Common myeloid progenitor, CD34-positive (primary cell): ENCODE data around the gene DGKB.

Experiments used
- CTCF ChIA-PET: fragments of 350-600 bp; sonication (Branson Sonifier 250); formaldehyde crosslinking; loops from one replicate; lab custom pipeline; 2021; ENCODE audit warnings: antibody characterized with exemption; lab: Charles Lee
- POLR2A ChIA-PET: fragments of 350-600 bp; sonication (Branson Sonifier 250); formaldehyde crosslinking; loops from one replicate; lab custom pipeline; 2021; ENCODE audit warnings: antibody characterized with exemption; lab: Charles Lee
- DNase-seq, 3 donors: peaks; one replicate each; pipeline versions ENCODE4 v3.0.0 to v3.0.0-alpha.2; 2013
- H3K27ac ChIP-seq, 2 experiments: 1 replicate in 1 of 2; 2 replicates in 1 of 2; pipeline ENCODE4 v1.7.0; 2013; ENCODE audit warnings: inconsistent platforms in 2 of 2, low read length in 2 of 2, mild to moderate bottlenecking in 2 of 2, low read depth in 1 of 2, moderate library complexity in 1 of 2; ENCODE audit not compliant: severe bottlenecking in 2 of 2, insufficient read depth in 1 of 2, poor library complexity in 1 of 2
- H3K27me3 ChIP-seq, 5 experiments: replicated peaks in 2 of 5; 1 replicate in 3 of 5; 2 replicates in 2 of 5; pipeline versions ENCODE4 v1.6.1 to v1.7.0; 2013; ENCODE audit warnings: low read length in 4 of 5, mild to moderate bottlenecking in 2 of 5, moderate library complexity in 2 of 5, inconsistent platforms in 1 of 5; ENCODE audit not compliant: insufficient read depth in 5 of 5, control insufficient read depth in 4 of 5
- H3K36me3 ChIP-seq, 4 experiments: 1 replicate in 2 of 4; 2 replicates in 2 of 4; pipeline versions ENCODE4 v1.6.1 to v1.7.0; 2013; ENCODE audit warnings: low read length in 3 of 4, control low read depth in 1 of 4, mild to moderate bottlenecking in 1 of 4; ENCODE audit not compliant: control insufficient read depth in 4 of 4, insufficient read depth in 4 of 4
- H3K4me1 ChIP-seq, 4 experiments: 1 replicate in 3 of 4; 2 replicates in 1 of 4; pipeline versions ENCODE4 v1.6.1 to v1.7.1; 2013; ENCODE audit warnings: low read length in 3 of 4, mild to moderate bottlenecking in 3 of 4, control low read depth in 1 of 4, inconsistent platforms in 1 of 4, moderate library complexity in 1 of 4; ENCODE audit not compliant: control insufficient read depth in 4 of 4, insufficient read depth in 4 of 4; ENCODE audit errors: control extremely low read depth in 1 of 4
- H3K4me3 ChIP-seq, 7 experiments: 1 replicate in 4 of 7; 2 replicates in 3 of 7; pipeline versions ENCODE4 v1.5.1 to v1.7.0; 2013; ENCODE audit warnings: mild to moderate bottlenecking in 7 of 7, low read length in 6 of 7, moderate library complexity in 6 of 7, inconsistent platforms in 2 of 7, low read depth in 2 of 7, control low read depth in 1 of 7; ENCODE audit not compliant: insufficient read depth in 4 of 7, control insufficient read depth in 1 of 7; ENCODE audit errors: extremely low read depth in 1 of 7
- H3K9me3 ChIP-seq, 5 experiments: 1 replicate in 4 of 5; 2 replicates in 1 of 5; pipeline versions ENCODE4 v1.6.1 to v1.7.1; 2013; ENCODE audit warnings: low read length in 4 of 5, mild to moderate bottlenecking in 2 of 5, inconsistent platforms in 1 of 5, low read depth in 1 of 5, moderate library complexity in 1 of 5; ENCODE audit not compliant: control insufficient read depth in 4 of 5, insufficient read depth in 2 of 5; ENCODE audit errors: control extremely low read depth in 1 of 5
- WGBS: methylation state at CpG from one replicate; pipeline ENCODE4 v1.1.5; 2013; ENCODE audit not compliant: insufficient coverage; 5-methylcytosine and 5-hydroxymethylcytosine counted together

Gene DGKB

DNA sequence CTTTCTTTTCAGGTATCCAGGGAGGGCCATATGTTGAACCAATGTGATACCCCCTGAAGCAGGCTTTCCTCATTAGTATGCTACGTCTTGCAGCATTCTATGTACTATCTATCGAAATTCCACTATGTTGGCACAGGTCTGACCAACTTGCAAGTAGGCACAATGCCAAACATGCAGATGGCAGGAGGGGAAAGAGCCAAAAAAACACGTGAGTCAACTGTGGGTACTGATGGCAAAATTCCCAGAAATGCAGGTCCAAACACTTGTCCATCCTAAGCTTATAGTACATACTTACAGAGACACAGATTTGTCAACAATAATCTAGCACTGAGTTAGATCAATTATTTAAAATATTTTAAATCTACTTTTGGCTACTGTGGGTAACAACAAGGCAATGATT, 394.9 kb downstream of the DGKB start:
- 64% methylated on average over 2 of the region's 3 CpGs for WGBS
- H3K27ac ChIP-seq: no peak overlapping the region
- no peaks in the 10 kb centered on the region for H3K36me3 ChIP-seq
- CTCF ChIA-PET: no interaction called here
- POLR2A ChIA-PET: no interaction called here
- no peak overlapping the region for H3K4me3 ChIP-seq
- peaks cover 3 to 13% (median 6%) of the 10 kb centered on the region in 5 experiments for H3K9me3 ChIP-seq
- H3K4me1 ChIP-seq: peaks cover 0 to under 1% (median 0%) of the 10 kb centered on the region in 4 experiments
- H3K27me3 ChIP-seq: no peaks in the 10 kb centered on the region
- DNase-seq: no peak

DNA sequence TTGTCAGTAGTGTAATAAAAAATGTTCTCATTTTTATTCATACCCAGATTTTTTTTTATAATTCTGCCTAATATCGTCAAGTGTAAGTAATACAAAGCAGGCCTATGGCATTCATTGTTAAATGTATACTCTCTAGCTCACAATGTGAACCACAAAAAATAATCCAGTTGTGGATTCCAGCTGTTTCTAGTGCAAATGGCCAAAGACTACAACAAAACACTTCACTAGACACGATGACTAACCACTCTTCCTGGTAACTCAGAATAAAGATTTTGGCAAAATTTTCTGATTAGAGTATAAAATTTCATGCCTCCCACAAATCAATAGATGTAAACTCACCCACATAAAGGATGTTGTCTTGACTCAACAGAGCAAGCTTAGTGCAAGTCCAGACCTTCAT, 396.6 kb downstream of the DGKB start:
- DNase-seq: no peak
- Histone ChIP-seq H3K4me3 (no peak overlapping the region), H3K36me3 (no peaks in the 10 kb centered on the region), H3K27me3 (no peaks in the 10 kb centered on the region), H3K9me3 (peaks cover 2 to 11% (median 4%) of the 10 kb centered on the region in 5 experiments), H3K27ac (no peak overlapping the region), H3K4me1 (no peaks in the 10 kb centered on the region)
- ChIA-PET POLR2A (no interaction called here), CTCF (no interaction called here)
- 100% methylated on average over 1 of the region's 2 CpGs for WGBS

DNA sequence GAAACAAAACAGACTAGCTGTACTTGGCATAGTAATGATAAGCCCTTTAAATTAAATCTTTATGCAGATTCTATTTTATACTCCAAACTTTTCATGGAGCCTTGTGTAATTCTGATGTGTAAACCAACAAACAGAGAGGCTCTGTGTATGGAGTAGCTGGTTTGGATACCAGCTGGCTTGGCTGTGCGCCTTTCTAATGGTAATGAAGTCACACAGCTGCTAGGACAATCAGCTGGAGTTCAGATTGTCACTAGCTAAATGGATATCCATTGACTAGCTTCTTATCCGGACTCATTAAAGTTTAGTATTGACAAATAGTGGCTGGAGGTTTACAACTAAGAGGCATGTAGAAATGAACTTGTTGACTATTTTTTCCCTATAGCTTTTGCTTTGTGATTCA, 398.4 kb downstream of the DGKB start:
- H3K27me3 ChIP-seq: no peaks in the 10 kb centered on the region
- H3K4me1 ChIP-seq: no peaks in the 10 kb centered on the region
- H3K4me3 ChIP-seq: no peak overlapping the region
- POLR2A ChIA-PET: no interaction called here
- H3K36me3 ChIP-seq: no peaks in the 10 kb centered on the region
- DNase-seq: no peak
- H3K9me3 ChIP-seq: peaks cover 0 to 3% (median 0%) of the 10 kb centered on the region in 5 experiments
- no peak overlapping the region for H3K27ac ChIP-seq
- CTCF ChIA-PET: no interaction called here
- 89% methylated on average over 1 of the region's 2 CpGs for WGBS

DNA sequence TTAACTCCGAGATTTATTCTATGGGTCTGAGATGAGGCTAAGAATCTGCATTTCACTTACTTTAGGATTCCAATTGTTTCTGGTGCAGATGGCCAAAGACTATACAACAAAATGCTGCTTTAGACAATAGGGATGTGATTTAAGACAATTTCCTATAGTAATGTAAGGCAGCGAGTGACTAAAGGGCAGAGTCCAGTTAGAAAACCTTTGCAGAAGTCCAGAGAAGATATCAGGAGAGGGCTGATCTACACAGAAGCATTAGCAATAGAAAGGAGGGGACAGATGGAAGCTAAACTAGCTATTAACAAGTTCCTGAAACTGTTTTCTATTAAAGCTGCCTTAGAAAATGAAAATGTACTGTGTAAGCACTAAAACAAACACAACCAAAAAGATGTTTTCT, 398.9 kb downstream of the DGKB start:
- no peaks in the 10 kb centered on the region for H3K27me3 ChIP-seq
- no peaks in the 10 kb centered on the region for H3K4me1 ChIP-seq
- 80% methylated on average over 2 of the region's 2 CpGs for WGBS
- POLR2A ChIA-PET: no interaction called here
- DNase-seq: no peak
- H3K27ac ChIP-seq: no peak overlapping the region
- H3K9me3 ChIP-seq: peaks cover 0 to 2% (median 0%) of the 10 kb centered on the region in 5 experiments
- CTCF ChIA-PET: no interaction called here
- no peaks in the 10 kb centered on the region for H3K36me3 ChIP-seq
- no peak overlapping the region for H3K4me3 ChIP-seq

DNA sequence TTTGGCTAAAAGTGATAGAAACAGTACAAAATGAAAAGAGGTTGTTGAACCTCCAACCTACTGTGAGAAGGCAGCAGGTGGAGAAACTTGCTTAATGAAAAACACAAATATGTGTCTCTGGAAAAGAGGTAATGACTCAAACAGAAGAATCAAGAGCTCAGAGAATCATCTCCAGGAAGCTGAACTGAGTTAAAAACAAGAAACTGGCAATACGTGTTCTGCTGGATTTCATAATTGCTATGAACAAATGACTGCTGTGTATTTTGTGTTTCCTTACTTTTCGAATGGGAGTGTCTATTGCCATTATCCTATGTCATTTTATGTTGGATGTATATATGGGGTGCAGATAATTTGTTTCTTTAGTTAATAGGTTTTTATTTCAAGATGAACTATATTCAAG, 401.1 kb downstream of the DGKB start:
- Histone ChIP-seq H3K4me1 (peaks cover 0 to 5% (median 1%) of the 10 kb centered on the region in 4 experiments), H3K27ac (no peak overlapping the region), H3K4me3 (no peak overlapping the region), H3K9me3 (peaks cover 0 to 2% (median 0%) of the 10 kb centered on the region in 5 experiments), H3K27me3 (no peaks in the 10 kb centered on the region), H3K36me3 (no peaks in the 10 kb centered on the region)
- CTCF ChIA-PET: no interaction called here
- no peak for DNase-seq
- 100% methylated on average over 1 of the region's 2 CpGs for WGBS
- POLR2A ChIA-PET: no interaction called here

DNA sequence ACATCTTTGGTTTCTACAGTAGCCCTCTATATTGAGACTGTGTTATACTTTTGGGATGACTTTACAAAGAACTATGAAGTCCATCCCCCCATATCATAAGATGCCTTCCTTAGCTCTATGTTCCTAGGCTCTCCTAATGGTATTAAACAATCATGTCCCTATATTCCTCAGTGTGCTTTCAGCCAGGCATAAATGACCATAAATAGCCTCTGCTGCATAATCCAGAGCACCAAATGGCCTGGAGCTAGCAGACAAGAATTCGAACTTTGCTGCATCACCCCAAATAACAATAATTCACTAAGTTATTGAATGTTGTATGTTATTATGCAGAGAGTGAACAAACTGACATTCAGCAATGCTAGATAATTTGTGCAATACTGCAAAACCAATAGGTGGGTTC, 405.2 kb downstream of the DGKB start:
- Histone ChIP-seq H3K4me1 (peaks cover 0 to 5% (median 1%) of the 10 kb centered on the region in 4 experiments), H3K27me3 (no peaks in the 10 kb centered on the region), H3K9me3 (peaks cover 0 to 2% (median 0%) of the 10 kb centered on the region in 5 experiments), H3K27ac (no peak overlapping the region), H3K4me3 (no peak overlapping the region), H3K36me3 (no peaks in the 10 kb centered on the region)
- ChIA-PET POLR2A (no interaction called here), CTCF (no interaction called here)
- no peak for DNase-seq
- WGBS: no CpG with 5 or more reads among the region's 1 CpG

DNA sequence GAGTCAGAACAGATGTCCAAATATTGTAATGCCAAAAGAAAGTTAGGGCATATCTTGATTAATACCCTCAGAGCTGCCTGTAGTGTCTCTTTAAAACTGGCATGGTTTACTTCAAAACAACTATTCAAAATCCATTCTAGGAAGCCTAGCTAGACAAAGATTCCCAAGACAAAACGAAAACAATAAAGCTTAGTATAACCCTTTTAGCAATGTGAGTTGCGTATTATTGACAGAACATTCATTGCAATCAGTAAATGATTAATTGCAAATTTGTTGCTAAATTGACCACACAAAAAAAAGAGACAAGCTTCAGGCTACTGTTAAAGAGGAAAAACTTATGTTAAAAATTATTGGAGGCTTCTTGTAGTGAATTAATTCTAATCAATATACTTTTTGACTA, 406.9 kb downstream of the DGKB start:
- H3K27me3 ChIP-seq: no peaks in the 10 kb centered on the region
- no CpG with 5 or more reads among the region's 2 CpGs for WGBS
- H3K4me1 ChIP-seq: peaks cover 0 to 5% (median 1%) of the 10 kb centered on the region in 4 experiments
- no peak overlapping the region for H3K4me3 ChIP-seq
- ChIA-PET CTCF (no interaction called here), POLR2A (no interaction called here)
- H3K27ac ChIP-seq: no peak overlapping the region
- DNase-seq: no peak
- peaks cover 0 to 3% (median 0%) of the 10 kb centered on the region in 5 experiments for H3K9me3 ChIP-seq
- no peaks in the 10 kb centered on the region for H3K36me3 ChIP-seq
